Endodermal cell (in vitro differentiated cells): ENCODE data around the gene FRMPD2. TPM values are rescaled to one million over a fixed set of nuclear protein-coding genes. Genes with fewer than 3 reads are reported as not detected.

ENCODE experiments used
- DNase-seq: peaks from one replicate; pipeline ENCODE4 v3.0.0-alpha.2; 2017
- H3K27ac ChIP-seq: 2 replicates; pipeline ENCODE4 v1.5.1; 2013; ENCODE audit warnings: mild to moderate bottlenecking, low read depth, low read length, moderate library complexity
- H3K27me3 ChIP-seq: 2 replicates; pipeline ENCODE4 v1.6.1; 2013; ENCODE audit warnings: mild to moderate bottlenecking, low read length, moderate library complexity; ENCODE audit not compliant: insufficient read depth, control insufficient read depth, poor library complexity, severe bottlenecking
- H3K36me3 ChIP-seq: 2 replicates; pipeline ENCODE4 v1.7.0; 2013; ENCODE audit warnings: mild to moderate bottlenecking, low read length, moderate library complexity; ENCODE audit not compliant: control insufficient read depth, insufficient read depth
- H3K4me1 ChIP-seq: one replicate; pipeline ENCODE4 v1.7.0; 2013; ENCODE audit warnings: low read length; ENCODE audit not compliant: control insufficient read depth, insufficient read depth
- H3K4me3 ChIP-seq: 2 replicates; pipeline ENCODE4 v1.5.1; 2013; ENCODE audit warnings: mild to moderate bottlenecking, low read length, moderate library complexity
- H3K9ac ChIP-seq: 2 replicates; pipeline ENCODE4 v1.6.1; 2013; ENCODE audit warnings: mild to moderate bottlenecking, low read length, moderate library complexity; ENCODE audit not compliant: poor library complexity, severe bottlenecking; ENCODE audit errors: extremely low read depth
- H3K9me3 ChIP-seq: 2 replicates; pipeline ENCODE4 v1.6.1; 2013; ENCODE audit warnings: mild to moderate bottlenecking, low read length, moderate library complexity; ENCODE audit not compliant: control insufficient read depth
- H3K27ac Mint-ChIP-seq: 2 replicates; pipeline ENCODE4 v1.8.0; 2020; ENCODE audit warnings: mixed read lengths
- H3K27me3 Mint-ChIP-seq: 2 replicates; pipeline ENCODE4 v1.8.0; 2021; ENCODE audit warnings: mild to moderate bottlenecking, mixed read lengths; ENCODE audit not compliant: insufficient read depth
- H3K36me3 Mint-ChIP-seq: 2 replicates; pipeline ENCODE4 v1.8.0; 2020; ENCODE audit warnings: low read depth, mixed read lengths
- H3K4me1 Mint-ChIP-seq: 2 replicates; pipeline ENCODE4 v1.8.0; 2020; ENCODE audit warnings: mixed read lengths
- H3K4me3 Mint-ChIP-seq: 2 replicates; pipeline ENCODE4 v1.8.0; 2020; ENCODE audit warnings: mild to moderate bottlenecking, moderate library complexity, mixed read lengths
- H3K9me3 Mint-ChIP-seq: 2 replicates; pipeline ENCODE4 v1.8.0; 2020; ENCODE audit warnings: mild to moderate bottlenecking, mixed read lengths
- CTCF ChIP-seq: fragments of 200-600 bp; sonication (generic); conservative IDR thresholded peaks from 2 replicates; pipeline ENCODE4 v1.5.0; 2021; ENCODE audit warnings: antibody characterized with exemption, mild to moderate bottlenecking
- WGBS, 2 experiments: methylation state at CpG; one replicate each; pipeline versions ENCODE4 v1.1.5 to v1.1.7; 2013; ENCODE audit warnings: missing lambda C conversion rate in 2 of 2, mixed read lengths in 1 of 2; ENCODE audit not compliant: insufficient coverage in 1 of 2, insufficient read length in 1 of 2; 5-methylcytosine and 5-hydroxymethylcytosine counted together
- total RNA-seq, 2 donors: library from RNA; stranded (reverse); fragmentation: NEBNext Ultra II Directional in 1 of 2; extraction: Animal tissue kit (Norgen Biotek cat#: 25700) in 1 of 2; gene quantifications; 2 replicates in 1 of 2; 3 replicates in 1 of 2; pipeline ENCODE4 v1.2.1, GENCODE V29; 2021

FRMPD2 gene
- total RNA-seq, 2 donors from 2014 or later, result 0.44 to 1.5 TPM

GRCh38 chr10:48290286-48290685, 15.8 kb upstream of the FRMPD2 start:
- no peak for TF ChIP-seq CTCF
- Histone ChIP-seq H3K9me3 (no peaks in the 10 kb centered on the region), H3K27ac (no peak overlapping the region), H3K36me3 (no peaks in the 10 kb centered on the region), H3K9ac (no peak overlapping the region), H3K4me1 (no peaks in the 10 kb centered on the region), H3K4me3 (no peak overlapping the region), H3K27me3 (no peaks in the 10 kb centered on the region)
- Mint-ChIP-seq H3K27me3 (peaks cover 15% of the 10 kb centered on the region), H3K27ac (no peak overlapping the region), H3K4me3 (no peak overlapping the region), H3K9me3 (no peaks in the 10 kb centered on the region), H3K4me1 (peaks cover 10% of the 10 kb centered on the region), H3K36me3 (no peaks in the 10 kb centered on the region)
- 90 to 92% methylated on average over 4 to 9 of the region's 9 CpGs for WGBS, 2 experiments
- DNase-seq, result no peak

- Mint-ChIP-seq H3K9me3 (peaks cover 2% of the 10 kb centered on the region), H3K36me3 (no peaks in the 10 kb centered on the region), H3K4me3 (no peak overlapping the region), H3K27ac (no peak overlapping the region), H3K27me3 (peaks cover 15% of the 10 kb centered on the region), H3K4me1 (peaks cover 16% of the 10 kb centered on the region)
- peak; percentile 93 for DNase-seq
- peak; percentile 90 for TF ChIP-seq CTCF
- Histone ChIP-seq H3K9me3 (no peaks in the 10 kb centered on the region), H3K9ac (no peak overlapping the region), H3K27me3 (no peaks in the 10 kb centered on the region), H3K27ac (no peak overlapping the region), H3K36me3 (no peaks in the 10 kb centered on the region), H3K4me3 (no peak overlapping the region), H3K4me1 (no peaks in the 10 kb centered on the region)
- 27 to 67% methylated on average over 1 to 9 of the region's 9 CpGs for WGBS, 2 experiments
Measured at GRCh38 chr10:48289501-48290238, 15.2 kb upstream of the FRMPD2 start.

GRCh38 chr10:48288661-48289060, 14.2 kb upstream of the FRMPD2 start:
- Histone ChIP-seq H3K4me1 (no peaks in the 10 kb centered on the region), H3K36me3 (no peaks in the 10 kb centered on the region), H3K27me3 (no peaks in the 10 kb centered on the region), H3K9me3 (peaks cover 7% of the 10 kb centered on the region), H3K9ac (no peak overlapping the region), H3K27ac (no peak overlapping the region), H3K4me3 (no peak overlapping the region)
- WGBS, 2 experiments, result 93 to 100% methylated on average over 6 to 7 of the region's 7 CpGs
- DNase-seq, result no peak
- Mint-ChIP-seq H3K4me1 (peaks cover 19% of the 10 kb centered on the region), H3K27me3 (peaks cover 16% of the 10 kb centered on the region), H3K9me3 (peaks cover 12% of the 10 kb centered on the region), H3K36me3 (no peaks in the 10 kb centered on the region), H3K4me3 (no peak overlapping the region), H3K27ac (no peak overlapping the region)
- no peak for TF ChIP-seq CTCF
